GM21367 (cell line): ENCODE results near the gene ENO4.

Experiments
- ATAC-seq: cut with Tn5 transposase; IDR thresholded peaks from one replicate; pipeline ENCODE4 v1.9.1; 2021; ENCODE audit not compliant: unreplicated experiment

ENO4 gene

GRCh38 chr10:116866066-116866465, 16.8 kb downstream of the ENO4 start:
- no peak for ATAC-seq

DNA sequence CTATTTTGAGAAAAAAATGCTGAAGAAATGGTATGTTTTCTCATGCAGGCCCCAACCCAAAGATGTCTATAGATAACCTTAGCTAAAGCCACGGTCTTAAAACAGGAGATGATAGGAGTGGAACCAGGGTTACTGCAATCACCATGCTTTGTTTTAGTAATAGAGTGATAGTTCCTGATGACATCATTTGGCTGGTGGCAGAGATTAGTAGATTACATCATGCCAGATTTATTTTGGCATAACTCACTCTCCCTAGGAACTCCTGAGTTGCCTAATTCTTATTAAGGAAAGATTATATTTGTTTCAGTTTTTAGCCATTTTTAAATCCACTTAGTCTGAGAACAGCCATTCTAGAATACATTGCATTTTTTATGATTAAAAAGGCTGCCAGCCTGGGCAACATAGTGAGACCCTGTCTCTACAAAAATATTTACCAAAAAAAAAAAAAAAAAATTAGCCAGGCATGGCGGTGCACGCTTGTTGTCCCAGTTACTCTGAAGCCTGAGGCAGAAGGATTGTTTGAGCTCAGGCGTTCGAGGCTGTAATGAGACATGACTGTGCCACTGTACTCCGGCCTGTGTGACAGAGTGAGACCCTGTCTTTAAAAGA, 17.8 kb downstream of the ENO4 start:
- ATAC-seq, result no peak

DNA sequence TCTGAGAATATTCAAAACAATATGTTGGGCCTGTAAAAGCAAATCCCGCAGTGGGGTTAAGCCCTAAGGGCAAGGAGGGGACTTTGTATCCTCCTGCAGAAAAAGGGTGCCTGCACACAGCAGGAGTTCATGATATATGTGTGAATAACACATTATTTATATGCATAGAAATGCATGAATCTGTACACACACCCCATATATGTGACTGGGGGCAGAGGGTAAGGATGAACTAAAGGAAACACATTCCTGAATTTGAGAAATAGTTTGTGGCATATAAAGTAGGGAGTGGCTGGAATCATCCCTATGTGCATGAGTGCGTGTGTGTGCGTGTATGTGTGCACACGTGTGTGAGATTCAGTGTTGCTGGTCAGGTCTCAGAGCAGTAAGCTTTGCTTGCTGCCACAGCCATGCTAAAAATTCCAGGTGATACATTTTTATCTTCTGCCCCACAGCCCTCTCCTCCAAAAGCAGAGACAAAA, 18.9 kb downstream of the ENO4 start:
- no peak for ATAC-seq

GRCh38 chr10:116868722-116869121, 19.4 kb downstream of the ENO4 start:
- ATAC-seq, result no peak

- ATAC-seq, result no peak
Measured at GRCh38 chr10:116870949-116871348, 21.6 kb downstream of the ENO4 start.

DNA sequence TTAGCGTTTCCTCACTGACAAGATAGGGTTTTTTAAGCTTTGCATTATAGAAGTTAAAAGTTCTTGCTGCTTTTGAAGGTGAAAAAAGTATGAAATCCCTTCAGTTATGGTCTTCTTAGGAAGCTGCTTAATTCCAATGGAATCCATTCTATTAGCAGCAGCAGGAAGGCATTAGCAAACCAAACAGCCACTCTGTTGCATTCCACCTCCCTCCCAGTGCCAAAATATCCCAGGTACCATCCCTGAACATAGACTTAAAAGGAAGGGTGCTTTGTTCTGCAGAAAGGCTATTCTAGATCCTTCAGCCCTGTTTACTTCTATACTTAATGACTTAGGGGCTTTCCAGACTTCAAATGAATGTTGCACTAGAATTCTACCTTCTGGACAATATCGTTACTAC, 23.8 kb downstream of the ENO4 start:
- no peak for ATAC-seq

DNA sequence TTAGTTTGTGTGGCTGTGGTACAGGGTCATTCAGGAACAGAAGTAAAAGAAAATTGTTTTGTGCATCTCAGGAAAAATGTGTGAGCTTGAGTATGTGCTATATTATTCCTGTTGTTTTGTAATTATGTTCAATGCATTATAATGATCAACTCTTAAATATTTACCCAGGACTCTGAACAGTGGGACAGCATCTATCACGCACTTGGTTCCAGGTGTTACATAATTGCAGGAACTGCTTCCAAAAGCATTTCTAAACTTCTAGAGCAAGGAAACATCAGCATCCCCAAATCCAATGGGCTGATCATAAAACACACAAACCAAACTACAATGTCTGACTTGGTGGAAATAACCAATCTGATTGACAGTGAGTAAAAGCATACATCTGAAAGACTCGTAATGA, 26.6 kb downstream of the ENO4 start:
- no peak for ATAC-seq

GRCh38 chr10:116877391-116877790, 28.1 kb downstream of the ENO4 start:
- no peak for ATAC-seq

GRCh38 chr10:116878123-116878522, 28.8 kb downstream of the ENO4 start:
- ATAC-seq, result no peak

DNA sequence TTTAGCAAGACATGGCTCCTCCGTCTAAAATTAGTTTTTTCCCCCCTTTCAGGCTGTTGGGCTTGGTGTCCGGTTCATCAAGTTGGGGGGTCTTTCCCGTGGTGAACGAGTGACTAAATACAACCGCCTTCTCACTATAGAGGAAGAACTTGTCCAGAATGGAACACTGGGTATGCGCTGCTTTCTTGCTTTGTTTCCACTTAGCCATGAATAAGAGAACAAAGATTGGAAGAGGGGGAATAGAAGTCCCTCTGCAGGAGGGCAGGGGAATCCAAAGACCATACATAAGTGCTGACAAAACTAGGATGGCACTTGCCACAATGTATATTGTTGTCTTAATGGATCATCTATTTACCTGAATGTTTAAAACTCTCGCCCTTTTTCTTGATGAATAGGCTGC, 30.5 kb downstream of the ENO4 start:
- ATAC-seq, result no peak

DNA sequence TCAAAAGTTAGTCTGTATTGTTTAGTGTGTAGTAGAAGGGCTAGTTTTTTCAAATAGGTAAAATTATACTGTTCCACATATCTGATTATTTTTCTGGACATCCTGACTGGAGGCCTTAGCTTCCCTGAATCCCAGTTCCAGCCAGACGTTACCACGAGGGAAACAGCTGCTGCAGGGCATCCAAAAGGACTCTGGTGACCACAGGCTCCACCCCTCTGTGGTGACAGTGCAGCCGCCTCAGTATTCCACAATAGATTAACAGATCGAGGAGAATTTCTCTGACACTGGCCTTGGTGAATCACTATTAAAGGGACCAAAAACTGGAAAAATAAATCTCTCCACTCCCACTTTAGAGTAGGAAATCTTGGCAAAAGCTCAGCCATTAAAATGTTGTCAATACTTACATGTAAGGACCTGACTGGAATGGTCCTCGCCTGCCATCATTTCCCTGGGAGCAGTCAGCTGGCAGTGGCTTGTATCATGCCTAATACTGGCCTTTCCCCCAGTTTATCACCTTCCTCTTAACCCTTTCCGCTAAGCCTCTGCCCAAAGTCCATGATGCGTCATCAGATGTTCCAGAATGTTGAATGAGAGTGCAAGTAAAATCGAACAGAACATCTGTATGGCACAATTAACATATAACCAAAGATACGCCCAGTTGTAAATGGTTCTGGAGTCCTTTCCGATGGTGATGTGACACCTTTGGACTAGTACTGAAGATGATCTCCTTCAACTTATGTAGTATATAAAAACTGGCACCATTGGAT, 31.6 kb downstream of the ENO4 start:
- no peak for ATAC-seq

DNA sequence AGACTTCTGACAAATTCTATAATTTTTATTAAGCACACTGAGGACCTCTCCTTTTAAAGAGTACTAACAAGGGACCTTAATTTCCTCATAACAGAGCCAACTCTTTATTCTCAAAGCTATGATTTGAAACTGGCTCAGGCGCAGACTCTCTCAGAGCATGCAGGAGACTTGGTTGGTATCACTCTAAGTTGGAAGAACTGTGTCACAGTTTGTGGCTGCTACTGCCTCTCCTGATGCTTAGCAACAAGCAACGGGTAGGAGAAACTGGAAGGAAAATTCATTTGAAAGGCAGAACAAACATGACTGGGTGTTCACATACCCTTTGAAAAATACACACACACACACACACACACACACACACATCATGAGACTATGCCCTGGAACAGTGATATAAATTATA, 33.3 kb downstream of the ENO4 start:
- no peak for ATAC-seq

DNA sequence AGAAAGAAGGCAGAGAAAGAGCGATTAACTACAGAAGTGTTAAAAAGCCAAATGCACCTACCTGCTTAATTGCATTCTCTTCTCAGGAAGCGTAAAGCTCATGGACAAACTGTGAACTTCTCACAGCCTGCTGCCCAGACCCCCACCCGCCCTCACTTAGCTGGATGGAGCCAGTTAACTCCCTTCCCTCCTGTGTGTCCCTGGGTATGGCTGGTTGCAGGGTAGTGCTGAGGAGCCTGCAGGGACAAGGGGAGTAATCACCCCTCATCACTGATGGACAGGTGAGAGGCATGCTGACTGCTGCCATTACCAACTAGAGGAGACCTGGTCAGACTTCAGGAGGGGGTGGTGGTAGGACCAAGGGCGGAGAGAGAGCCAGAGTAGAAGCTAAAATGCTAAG, 37.5 kb downstream of the ENO4 start:
- no peak for ATAC-seq

DNA sequence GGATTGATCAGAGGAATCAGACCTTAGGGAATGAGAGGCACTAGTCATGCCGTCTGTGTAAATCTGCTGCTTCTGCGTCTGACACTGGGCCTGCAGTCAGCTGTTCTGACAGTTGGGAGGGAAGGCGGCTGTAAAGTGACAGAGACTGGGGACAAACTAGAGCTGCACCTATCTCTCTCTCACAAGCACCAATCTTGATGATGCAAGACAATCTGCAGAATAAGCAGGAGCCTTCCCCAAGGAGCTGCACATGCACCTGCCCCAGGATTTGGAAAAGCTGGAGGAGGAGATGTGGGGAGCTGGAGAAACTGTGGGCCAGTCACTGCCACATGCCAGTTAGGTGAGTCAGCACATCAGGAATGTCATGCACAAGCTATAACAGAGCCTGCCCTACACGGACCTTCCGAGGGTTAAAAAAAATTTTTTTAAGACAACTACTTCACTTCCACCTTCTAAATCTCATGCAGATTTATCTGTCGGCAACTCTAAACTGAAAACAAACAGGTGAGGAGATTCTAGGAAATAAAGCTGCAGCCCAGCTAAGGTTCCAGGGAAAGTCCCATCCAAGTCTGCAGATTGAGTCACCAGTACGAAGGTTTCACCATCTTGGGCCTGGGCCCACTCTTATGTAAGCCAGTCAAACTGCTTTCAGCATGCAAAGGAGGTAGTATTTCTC, 39.2 kb downstream of the ENO4 start:
- no peak for ATAC-seq

DNA sequence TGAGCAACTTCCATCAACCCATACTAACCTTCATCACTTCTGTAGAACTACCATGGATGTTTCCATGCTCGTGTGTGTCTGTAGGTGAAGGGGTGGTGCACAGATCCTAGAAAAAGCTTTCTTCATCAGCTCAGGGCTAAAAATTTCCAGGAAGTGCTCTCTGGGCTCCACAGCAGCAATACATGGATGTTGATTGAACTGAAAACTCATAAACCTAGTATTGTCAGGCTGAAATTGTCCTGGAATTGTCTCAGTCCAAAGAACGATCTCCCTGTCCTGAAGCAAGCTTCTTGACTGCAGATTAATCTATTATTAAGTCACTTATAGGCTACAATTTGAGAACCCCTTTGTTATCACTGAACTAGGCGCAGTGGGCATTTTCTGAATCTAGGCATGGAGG, 39.8 kb downstream of the ENO4 start:
- no peak for ATAC-seq

- no peak for ATAC-seq
Measured at GRCh38 chr10:116891208-116891607, 41.9 kb downstream of the ENO4 start.

- no peak for ATAC-seq
Measured at GRCh38 chr10:116892907-116893685, 43.8 kb downstream of the ENO4 start.

DNA sequence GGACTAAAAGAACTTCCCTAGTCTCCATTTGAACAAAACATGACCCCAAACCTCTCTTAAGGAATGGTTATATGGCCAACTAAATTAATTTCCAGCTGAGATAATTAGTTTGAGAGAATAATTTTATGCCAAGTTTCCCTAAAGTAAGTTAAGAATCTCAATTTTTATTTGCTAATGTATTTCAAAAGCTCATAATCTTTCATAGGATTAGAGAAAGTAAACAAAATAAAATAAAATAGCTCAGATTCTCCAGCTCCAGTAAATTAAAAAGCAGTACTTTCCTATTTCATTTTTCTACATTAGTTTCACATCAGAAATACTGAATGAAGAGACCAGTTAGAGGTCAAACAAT, 44.4 kb downstream of the ENO4 start:
- ATAC-seq, result no peak

GRCh38 chr10:116899626-116900025, 50.3 kb downstream of the ENO4 start:
- no peak for ATAC-seq

- no peak for ATAC-seq
Measured at GRCh38 chr10:116905845-116906210, 56.5 kb downstream of the ENO4 start.

DNA sequence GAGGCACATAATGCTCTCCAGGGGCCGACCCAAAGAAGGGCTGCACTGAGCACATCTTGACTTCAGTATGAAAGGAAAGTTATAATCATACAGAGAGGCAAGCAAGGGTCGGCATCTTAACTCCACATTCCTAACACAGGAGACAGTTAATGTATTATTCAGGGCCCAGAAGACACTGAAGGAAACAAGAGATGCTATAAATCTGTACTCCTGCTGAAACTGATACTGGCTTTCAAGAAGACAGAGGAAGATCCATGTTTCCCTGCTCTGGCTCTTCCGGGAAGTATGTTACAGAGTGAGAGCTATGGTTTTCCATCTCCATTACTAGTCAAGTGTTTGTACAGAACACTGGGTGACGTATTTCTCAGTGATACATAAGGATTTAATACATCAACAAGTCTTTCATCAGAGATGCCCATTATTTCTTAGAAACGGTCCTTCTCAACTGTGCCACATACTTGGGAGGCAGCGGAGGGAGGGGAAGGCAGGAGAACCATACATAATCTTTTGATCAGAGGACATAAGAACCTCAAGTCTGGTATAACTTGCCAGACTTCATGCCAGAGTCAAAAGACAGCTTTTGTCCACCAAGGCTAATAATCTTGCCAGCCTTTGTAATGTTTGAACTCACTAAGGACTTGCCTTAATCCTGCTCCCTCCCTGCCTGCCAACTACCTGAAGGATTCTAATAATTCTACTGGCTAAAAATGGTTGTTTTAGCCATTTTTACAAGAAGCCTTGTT, 58.1 kb downstream of the ENO4 start:
- no peak for ATAC-seq
